HG02981 (cell line): ENCODE measurements around the gene CDC45.

Experiments
- ATAC-seq: cut with Tn5 transposase; IDR thresholded peaks from one replicate; pipeline ENCODE4 v1.9.1; 2021; ENCODE audit warnings: mild to moderate bottlenecking, moderate library complexity; ENCODE audit not compliant: unreplicated experiment

Gene CDC45

GRCh38 chr22:19447330-19448075, 32.2 kb upstream of the CDC45 start, which contains the start of gene C22orf39:
C22orf39 (minus strand) TSS chr22:19447711; CDS start chr22:19447688, 23 bp downstream.
- peak; percentile 70 for ATAC-seq

- no peak for ATAC-seq
Observed at GRCh38 chr22:19448076-19448607, 31.6 kb upstream of the CDC45 start.

- ATAC-seq = no peak
Observed at GRCh38 chr22:19448739-19449421, 30.8 kb upstream of the CDC45 start.

GRCh38 chr22:19449422-19449767, 30.3 kb upstream of the CDC45 start:
- ATAC-seq = no peak

GRCh38 chr22:19450363-19451175, 29.2 kb upstream of the CDC45 start:
- ATAC-seq = no peak

GRCh38 chr22:19451570-19451969, 28.1 kb upstream of the CDC45 start:
- ATAC-seq = no peak

- ATAC-seq = no peak
Observed at GRCh38 chr22:19453718-19454117, 26.0 kb upstream of the CDC45 start.

GRCh38 chr22:19454156-19454555, 25.6 kb upstream of the CDC45 start:
- no peak for ATAC-seq

GRCh38 chr22:19455033-19455432, 24.7 kb upstream of the CDC45 start:
- ATAC-seq = no peak

GRCh38 chr22:19455585-19456370, 23.9 kb upstream of the CDC45 start:
- no peak for ATAC-seq

- no peak for ATAC-seq
Observed at GRCh38 chr22:19456541-19456940, 23.2 kb upstream of the CDC45 start.

GRCh38 chr22:19457828-19458428, 21.8 kb upstream of the CDC45 start:
- ATAC-seq = no peak

- no peak for ATAC-seq
Observed at GRCh38 chr22:19460036-19460435, 19.7 kb upstream of the CDC45 start.

- no peak for ATAC-seq
Observed at GRCh38 chr22:19461506-19461905, 18.2 kb upstream of the CDC45 start.

- no peak for ATAC-seq
Observed at GRCh38 chr22:19463008-19463407, 16.7 kb upstream of the CDC45 start.

- ATAC-seq = no peak
Observed at GRCh38 chr22:19463491-19464469, 15.9 kb upstream of the CDC45 start.

- no peak for ATAC-seq
Observed at GRCh38 chr22:19464546-19464945, 15.2 kb upstream of the CDC45 start.

- no peak for ATAC-seq
Observed at GRCh38 chr22:19464975-19465374, 14.7 kb upstream of the CDC45 start.

- ATAC-seq = no peak
Observed at GRCh38 chr22:19466126-19466716, 13.5 kb upstream of the CDC45 start.
